Left renal pelvis (tissue), 4 donors: ENCODE data around the gene TOX2. TPM values are rescaled to one million over a fixed set of nuclear protein-coding genes. Genes with fewer than 3 reads are reported as not detected.

Experiments
- DNase-seq, 4 donors: peaks; one replicate each; pipeline ENCODE4 v3.0.0-alpha.2; 2013; ENCODE audit warnings: low read depth in 4 of 4, low spot score in 3 of 4
- polyA plus RNA-seq, 4 donors: library from polyadenylated mRNA; unstranded; fragments of 120-200 nt; gene quantifications; one replicate each; pipeline ENCODE4 v1.2.1, GENCODE V29; 2013; ENCODE audit not compliant: insufficient read length in 4 of 4

TOX2 gene
- polyA plus RNA-seq: 1 to 10 TPM; 1.2 to 5.3 (median 4.2) TPM

GRCh38 chr20:43914311-43915210, at the start of gene TOX2:
TOX2 (plus strand) TSS chr20:43914852; CDS start chr20:43914892, 40 bp downstream.
- DNase-seq: no peak

- DNase-seq: no peak
Measured at GRCh38 chr20:43868091-43868490, 46.6 kb upstream of the TOX2 start.

GRCh38 chr20:43870484-43870883, 44.2 kb upstream of the TOX2 start:
- no peak for DNase-seq

- DNase-seq: no peak
Measured at GRCh38 chr20:43878776-43879175, 35.9 kb upstream of the TOX2 start.

GRCh38 chr20:43893930-43894329, 20.7 kb upstream of the TOX2 start:
- DNase-seq: no peak

GRCh38 chr20:43894491-43894890, 20.2 kb upstream of the TOX2 start:
- DNase-seq: no peak

GRCh38 chr20:43895235-43895634, 19.4 kb upstream of the TOX2 start:
- DNase-seq: no peak

- DNase-seq: no peak
Measured at GRCh38 chr20:43899274-43900120, 15.2 kb upstream of the TOX2 start.

- no peak for DNase-seq
Measured at GRCh38 chr20:43900121-43900466, 14.6 kb upstream of the TOX2 start.

- DNase-seq: no peak
Measured at GRCh38 chr20:43900496-43900895, 14.2 kb upstream of the TOX2 start.

- DNase-seq: no peak
Measured at GRCh38 chr20:43901296-43901695, 13.4 kb upstream of the TOX2 start.

GRCh38 chr20:43903953-43904826, 10.5 kb upstream of the TOX2 start:
- no peak for DNase-seq

GRCh38 chr20:43904827-43905177, 9.8 kb upstream of the TOX2 start:
- DNase-seq: no peak

- no peak for DNase-seq
Measured at GRCh38 chr20:43906505-43907034, 8.1 kb upstream of the TOX2 start.

GRCh38 chr20:43909211-43909610, 5.4 kb upstream of the TOX2 start:
- DNase-seq: no peak

GRCh38 chr20:43909720-43910119, 4.9 kb upstream of the TOX2 start:
- DNase-seq: no peak

GRCh38 chr20:43910564-43910963, 4.1 kb upstream of the TOX2 start:
- no peak for DNase-seq

GRCh38 chr20:43911066-43911465, 3.6 kb upstream of the TOX2 start:
- DNase-seq: no peak

GRCh38 chr20:43913291-43914025, 1.2 kb upstream of the TOX2 start:
- DNase-seq: no peak
